NCI-H2107 (cell line): Measurements from ENCODE around the gene PRSS1.
A peak's percentile ranks its signal among the peaks of the same experiment; 100 is the strongest.
"Not testable (repeated sequence)": the region's sequence is repeated elsewhere in the genome, so short reads cannot be mapped to it uniquely, and the experiment has no call there.

Experiments used
- DNase-seq: peaks from one replicate; lab custom pipeline; 2025; lab: John Stamatoyannopoulos, UW

The PRSS1 gene

DNA sequence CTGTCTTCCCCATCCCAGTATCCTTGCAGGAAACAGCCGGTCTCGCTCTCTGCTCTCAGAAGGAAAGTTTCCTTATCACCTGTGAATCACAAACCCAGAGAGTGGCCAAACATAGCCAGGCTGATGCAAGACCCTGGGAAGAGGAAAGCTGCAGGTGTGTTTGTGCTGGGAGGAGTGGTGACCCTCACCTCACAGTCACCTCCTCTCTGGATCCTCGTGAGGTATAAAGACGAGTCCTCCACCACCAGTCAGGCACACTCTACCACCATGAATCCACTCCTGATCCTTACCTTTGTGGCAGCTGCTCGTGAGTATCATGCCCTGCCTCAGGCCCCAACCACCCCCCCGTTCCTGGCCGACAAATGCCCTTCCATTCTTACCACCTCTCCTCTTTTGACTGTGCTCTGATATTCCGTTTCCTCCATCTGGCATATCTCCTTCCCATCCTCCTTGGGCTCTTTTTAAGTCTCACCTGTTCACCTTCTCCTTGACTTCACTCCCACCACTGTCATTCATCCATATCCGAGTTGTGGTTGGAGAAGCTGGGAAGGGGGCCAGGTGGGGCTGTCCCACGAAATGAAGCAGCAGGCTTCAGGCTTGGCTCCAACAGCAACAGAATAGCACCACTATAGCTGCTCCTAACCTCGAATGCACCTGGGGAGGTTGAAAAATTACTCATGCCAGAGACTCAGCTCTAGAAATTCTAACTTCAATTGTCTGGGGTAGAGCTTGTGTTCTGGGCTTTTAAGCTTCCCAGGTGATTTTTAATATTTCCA, at the start of gene PRSS1:
TSS of gene PRSS1 (plus strand) at position 255 of the 776 bp plus-strand sequence. CDS start at position 268, 13 bp downstream.
- DNase-seq: peak; percentile 31

DNA sequence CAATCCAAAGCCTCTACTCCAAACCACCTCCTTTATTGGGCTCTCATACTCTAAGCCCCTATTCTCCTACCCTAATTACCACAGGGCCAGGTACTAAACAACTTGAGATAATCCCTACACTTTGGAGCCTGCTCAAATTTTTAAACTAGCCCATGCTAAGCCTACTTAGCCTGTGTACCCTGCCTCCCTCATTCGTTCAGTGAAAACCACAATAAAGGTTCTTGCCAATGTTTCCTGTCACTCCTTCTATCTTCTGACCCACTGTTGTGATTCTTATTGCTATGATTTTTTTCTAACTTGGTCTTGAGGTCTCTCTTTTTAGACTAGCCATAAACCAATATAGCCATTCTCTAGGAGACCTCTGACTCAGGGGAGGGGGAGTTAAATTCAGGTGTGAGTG, 48.3 kb upstream of the PRSS1 start:
- not testable (repeated sequence) for DNase-seq

DNA sequence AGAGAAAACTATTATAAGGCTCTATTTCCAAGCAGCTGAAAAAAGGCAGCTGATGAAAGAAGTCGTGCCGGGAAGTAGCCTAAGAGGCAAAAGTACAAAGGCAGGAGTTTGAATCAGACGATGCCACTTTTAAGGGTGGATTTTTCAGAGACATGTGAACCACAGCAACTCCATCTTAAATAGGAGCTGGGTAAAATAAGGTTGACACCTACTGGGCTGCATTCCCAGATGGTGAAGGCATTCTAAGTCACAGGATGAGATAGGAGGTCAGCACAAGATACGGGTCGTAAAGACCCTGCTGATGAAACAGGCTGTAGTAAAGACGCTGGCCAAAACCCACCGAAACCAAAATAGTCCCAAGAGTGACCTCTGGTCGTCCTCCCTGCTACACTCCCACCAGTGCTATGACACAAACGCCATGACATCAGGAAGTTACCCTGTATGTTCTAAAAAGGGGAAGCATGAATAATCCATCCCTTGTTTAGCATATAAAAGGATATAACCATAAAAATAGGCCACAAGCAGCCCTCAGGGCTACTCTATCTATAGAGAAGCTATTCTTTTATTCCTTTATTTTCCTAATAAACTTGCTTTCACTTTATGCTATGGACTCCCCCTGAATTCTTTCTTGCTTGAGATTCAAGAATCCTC, 45.5 kb upstream of the PRSS1 start:
- no peak for DNase-seq

DNA sequence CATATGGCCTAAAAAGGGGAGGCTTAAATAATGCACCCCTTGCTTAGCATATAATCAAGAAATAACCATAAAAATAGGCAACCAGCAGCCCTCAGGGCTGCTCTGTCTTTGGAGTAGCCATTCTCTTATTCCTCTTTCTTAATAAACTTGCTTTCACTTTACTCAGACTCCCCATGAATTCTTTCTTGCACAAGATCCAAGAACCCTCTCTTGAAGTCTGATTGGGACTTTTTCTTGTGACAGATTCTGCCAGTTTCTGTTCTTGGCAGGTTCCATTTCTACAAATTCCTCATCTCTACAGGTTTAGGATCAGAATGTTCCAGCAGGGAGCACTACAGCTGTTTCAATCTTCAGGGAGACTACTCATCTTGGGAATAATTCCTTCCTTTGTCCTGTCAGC, 40.5 kb upstream of the PRSS1 start:
- DNase-seq: not testable (repeated sequence)

DNA sequence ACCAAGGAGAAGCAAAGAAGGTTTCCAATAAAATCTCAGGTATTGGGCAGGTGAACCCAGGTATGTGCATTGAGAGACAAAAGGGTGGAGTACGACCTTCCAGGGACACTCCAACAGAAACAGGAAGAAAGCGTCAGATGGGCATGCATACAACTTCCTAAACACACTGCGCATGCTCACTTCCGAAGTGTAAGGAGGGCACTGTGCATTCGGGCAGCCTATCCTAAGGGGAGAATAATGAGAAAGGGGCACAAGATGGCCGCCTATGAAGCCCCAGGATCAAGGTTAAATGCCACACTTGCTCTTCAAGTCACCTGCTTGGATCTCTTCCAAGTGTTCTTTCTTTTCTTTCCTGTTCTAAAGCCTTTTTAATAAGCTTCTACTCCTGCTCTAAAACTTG, 39.4 kb upstream of the PRSS1 start:
- DNase-seq: no peak

DNA sequence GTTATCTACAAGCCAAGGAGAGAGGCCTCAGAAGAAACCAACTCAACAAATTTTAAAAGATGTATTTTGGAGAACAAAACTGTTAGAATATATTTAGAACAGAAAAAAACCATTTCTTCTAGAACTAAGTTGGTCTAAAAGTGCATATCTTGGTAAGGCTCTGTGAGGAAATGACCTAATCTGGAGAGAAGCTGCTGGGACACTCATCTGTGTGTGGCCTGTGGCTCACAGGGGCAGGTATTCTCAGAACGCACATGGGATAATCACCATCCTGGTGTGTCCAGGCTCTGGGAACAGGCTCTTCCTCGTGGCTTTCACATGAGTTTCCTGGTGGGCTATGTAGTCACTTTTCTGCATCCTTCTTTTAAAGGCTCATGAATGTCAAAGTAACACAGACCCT, 38.1 kb upstream of the PRSS1 start:
- no peak for DNase-seq

DNA sequence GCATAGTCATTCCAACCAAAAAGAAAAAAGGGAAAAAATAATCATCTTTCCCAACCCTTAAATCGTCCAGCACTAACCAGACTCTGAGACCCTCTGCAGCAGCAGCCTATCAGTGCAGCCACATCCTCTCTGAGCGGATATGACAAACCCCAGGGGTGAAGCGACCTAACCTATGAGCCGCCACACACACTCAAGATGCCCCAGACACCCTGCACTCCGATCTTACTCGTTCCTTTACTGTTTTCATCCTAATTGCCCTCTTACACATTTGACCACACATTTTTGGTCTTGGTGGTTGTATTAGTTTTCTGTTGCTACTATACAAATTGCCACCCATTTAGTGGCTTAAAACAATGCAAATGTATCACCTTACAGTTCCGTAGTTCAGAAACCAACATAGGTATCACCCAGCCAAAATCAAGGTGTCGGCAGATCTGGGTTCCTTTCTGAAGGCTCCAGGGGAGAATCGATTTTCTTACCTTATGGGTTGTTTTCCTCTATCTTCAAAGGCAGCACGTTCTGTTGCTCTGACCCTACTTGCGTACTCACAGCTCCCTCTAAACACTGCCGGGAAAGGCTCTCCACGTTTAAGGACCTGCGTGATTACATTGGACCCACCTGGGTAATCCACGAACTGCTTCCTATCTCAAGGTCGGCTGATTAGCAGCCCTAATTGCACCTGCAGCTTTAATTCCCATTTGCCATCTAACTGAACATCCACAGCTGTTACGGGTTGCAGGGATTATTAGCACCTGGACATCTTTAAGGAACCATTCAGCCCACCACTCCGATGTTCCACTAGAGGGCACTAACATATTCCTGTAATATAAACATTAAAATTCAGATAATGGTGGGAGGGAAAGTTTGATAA, 37.3 kb upstream of the PRSS1 start:
- DNase-seq: no peak

DNA sequence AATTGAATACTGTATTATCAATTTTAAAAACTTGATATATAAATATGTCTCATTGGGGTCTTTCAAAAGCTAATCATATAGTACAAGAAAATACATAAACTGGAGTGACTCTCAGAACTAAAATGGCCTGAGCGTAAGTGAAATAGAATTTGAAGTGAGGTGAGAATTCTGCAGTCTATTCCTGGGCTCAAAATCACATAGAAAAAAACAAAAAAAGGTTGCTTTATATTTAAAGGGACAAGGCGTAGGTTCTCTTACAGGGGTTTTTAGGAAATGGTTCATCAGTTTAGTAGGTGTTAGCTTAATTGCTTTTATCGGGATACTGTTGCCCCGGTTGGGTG, 36.7 kb upstream of the PRSS1 start:
- no peak for DNase-seq

DNA sequence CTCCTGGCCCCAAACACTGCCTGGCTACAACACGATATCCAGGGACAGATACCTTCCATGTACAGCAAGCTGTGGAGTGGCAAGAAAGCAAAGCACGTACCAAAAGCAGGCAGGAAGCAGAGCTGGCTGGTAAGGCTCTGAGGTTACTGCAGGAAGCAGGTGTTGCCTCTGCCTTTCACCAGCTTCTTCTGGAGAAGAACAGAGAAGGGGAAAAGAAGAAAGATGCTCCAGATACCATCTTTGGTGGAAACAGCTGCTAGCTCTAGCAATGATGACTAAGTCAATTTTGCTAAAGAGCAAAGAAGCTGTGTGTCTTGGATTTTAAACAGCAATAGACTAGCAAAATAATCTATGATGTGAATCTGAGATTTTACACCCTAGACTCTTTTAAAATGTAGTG, 34.9 kb upstream of the PRSS1 start:
- no peak for DNase-seq

DNA sequence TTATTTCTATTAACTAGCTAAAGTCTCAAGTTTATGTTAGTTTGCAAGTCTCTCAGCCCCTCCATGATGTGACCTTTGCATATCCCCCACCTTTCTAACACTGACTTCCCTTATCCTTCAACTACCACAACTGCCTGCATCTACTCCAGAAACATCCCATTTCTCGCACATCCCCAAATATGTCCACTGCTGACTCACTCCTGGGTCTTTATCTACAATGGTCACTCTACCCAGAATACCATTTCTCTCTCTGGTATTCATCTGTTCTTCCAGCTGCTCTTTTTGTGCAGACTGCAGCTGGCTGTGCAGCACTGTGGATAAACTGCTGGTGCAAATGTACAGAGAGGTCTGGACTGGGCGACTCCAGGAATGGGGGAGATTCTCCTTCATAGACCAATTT, 32.7 kb upstream of the PRSS1 start:
- no peak for DNase-seq

DNA sequence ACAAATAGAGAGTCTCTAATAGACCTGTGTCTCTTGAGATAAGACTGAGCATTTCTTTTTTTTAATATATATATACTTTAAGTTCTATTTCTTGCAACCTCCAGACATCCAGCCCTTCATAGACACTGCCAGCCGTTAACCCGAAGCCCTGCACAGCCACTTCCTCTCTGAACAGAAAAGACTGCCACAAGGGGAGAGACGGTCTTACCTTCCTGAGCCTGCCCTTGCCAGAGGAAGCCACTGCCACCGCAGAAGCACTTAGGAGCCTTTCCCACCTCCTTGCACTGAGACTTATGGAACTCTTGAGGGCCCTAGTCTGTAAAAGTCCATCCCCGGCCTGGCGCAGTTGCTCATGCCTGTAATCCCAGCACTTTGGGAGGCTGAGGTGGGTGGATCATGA, 31.8 kb upstream of the PRSS1 start:
- DNase-seq: no peak

DNA sequence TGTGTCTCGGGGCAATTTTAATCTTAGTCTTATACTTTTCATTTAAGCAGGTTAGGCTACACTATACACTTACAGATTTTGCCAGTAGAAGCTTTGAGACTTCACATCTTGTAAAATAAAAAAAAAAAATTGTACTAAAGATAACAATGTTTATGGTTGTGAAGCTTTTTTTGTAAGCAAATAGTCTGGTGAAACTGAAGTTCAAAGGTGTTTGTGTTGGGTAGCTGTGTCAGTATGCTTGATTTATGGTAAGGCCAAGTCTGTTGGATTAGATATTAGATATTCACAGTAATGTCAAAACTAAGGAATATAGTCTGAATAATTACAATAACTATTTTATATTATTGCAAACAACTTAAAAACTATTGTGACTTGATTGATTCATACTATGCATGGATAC, 31.0 kb upstream of the PRSS1 start:
- DNase-seq: no peak

DNA sequence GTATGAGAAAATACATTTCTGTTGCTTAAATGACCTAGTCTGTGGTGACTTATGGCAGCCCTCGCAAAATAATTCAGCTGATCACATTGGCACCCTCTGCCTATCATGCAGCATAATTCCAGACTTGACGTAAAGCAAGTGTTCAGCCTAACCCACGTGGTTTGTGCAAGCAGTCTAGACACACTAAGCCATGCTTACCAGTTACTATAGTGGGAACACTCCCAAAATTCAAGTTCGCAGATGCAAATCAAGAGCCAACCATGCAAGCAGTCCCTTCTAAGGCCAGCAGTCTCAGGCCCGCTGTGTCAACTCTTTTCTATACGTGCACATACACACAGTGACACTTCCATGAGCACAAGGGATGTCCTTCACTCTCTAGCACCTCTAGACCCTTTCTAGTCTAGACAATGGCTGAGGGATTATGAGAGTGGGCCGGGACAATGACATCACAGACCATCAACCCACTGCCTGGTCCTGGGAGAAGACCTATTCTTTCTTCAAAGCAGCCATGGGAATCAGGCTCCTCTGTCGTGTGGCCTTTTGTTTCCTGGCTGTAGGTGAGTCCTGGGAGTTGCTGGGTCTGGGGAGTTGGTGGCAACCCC, 29.0 kb upstream of the PRSS1 start:
- DNase-seq: no peak

DNA sequence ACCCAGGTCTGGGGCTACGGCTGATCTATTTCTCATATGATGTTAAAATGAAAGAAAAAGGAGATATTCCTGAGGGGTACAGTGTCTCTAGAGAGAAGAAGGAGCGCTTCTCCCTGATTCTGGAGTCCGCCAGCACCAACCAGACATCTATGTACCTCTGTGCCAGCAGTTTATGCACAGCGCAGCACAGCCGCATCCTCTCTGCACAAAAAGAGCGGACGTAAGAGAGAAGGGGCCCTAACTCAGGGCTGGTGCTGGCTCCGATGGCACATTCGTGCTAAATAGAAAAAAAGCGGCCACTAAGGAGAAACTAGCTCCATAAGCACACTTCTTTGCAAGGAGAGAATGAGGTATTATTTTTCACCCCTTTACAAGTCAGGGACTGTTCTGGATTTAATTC, 28.3 kb upstream of the PRSS1 start:
- DNase-seq: no peak

DNA sequence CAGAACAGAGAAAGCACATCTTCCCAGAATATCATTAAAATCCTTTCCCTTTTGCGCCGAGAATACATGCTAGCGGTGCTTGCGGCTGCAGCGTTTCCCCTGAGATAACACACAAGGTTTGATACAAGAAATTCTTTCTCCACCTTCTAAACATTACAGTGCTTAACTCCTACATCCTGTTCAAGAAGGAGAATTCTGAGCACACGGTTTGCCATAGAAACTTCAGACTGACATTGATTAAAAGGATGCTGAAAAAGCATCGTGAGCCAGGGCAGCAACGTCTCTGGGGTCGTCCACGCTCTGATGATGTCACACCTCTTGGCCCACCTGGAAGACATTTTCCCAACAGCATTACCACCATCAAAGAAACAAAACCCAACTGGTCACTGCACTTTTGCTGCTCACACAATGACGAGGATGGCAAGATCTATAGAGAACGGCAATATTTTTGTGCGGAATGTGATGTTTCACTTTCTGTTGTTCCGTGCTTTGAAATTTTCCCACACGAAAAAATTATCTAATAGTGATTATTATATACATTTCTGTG, 27.0 kb upstream of the PRSS1 start:
- DNase-seq: no peak

DNA sequence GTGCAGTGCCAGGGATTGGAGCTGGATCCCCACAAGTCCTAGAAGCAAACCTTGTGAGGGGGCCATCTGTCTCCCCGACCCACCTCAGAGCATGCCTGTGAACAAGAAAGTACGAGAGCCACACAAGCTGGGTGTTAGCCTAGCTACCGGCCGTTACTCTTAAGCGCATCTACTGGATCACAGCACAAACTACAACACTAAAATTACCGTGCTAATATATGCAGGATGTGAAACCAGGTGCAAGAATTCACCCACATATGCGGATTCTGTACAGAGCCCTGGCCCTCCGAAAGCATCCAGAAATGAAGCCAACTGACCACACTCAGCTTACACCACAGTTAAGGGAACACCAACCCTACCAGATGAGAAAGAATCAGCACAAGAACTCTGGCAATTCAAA, 16.0 kb upstream of the PRSS1 start:
- no peak for DNase-seq

DNA sequence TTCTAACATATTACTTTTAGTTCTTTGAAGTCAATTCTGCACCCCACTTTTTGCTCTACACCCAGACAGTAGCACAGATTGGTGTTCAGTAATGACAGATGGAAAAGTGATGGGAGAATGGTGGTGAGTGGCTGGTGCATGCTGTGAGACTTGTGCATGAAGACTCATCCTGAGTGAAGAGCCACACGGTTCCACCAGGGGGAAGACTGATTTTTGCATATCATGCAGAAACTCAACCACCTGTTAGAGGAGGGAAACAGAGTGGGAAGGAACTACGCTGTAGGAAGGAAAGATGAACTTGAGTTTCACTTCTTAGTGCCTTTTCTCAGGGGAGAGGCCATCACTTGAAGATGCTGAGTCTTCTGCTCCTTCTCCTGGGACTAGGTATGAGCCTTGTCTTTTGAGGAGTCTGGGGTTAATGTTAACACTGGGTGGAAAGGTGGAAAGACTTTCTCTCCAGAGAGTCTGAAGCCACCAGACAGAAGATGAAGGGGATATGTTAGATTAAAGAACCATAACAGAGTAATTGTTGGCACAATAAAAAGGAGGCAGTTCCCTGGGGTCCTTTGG, 9.3 kb upstream of the PRSS1 start:
- no peak for DNase-seq

DNA sequence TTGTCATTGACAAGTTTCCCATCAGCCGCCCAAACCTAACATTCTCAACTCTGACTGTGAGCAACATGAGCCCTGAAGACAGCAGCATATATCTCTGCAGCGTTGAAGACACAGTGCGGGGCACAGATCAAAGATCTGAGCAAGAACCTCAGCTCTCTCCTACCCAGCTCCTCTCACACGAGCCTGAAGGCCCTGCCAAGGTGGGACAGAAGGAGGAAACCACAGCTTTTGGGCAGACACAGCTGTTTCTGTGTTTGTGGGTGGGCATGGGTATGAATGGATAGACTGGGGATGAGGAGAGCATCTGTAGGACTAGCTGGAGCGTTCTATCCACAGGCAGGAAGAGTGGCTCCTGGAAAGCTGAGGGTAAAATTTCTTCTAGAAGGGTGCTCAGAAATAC, 8.5 kb upstream of the PRSS1 start:
- DNase-seq: no peak

DNA sequence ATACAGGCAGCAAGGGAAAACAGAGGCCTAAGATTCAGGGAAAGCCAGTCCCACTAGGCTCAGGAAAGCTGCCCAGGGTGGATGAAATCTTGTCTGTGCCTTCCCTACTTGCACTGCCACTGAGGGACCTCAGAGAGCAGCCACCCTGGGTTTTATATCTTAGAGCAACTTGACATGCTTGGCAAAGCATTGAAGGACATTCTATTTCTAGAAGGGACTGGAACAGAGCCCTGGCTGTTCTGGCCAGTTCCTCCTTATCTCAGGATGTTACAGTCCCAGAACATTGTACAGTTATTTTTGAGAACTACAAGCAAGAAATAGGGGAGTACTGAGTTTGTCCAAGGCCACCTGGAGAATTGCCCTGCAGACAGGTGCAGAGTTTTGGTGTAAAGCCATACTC, 7.3 kb upstream of the PRSS1 start:
- not testable (repeated sequence) for DNase-seq

DNA sequence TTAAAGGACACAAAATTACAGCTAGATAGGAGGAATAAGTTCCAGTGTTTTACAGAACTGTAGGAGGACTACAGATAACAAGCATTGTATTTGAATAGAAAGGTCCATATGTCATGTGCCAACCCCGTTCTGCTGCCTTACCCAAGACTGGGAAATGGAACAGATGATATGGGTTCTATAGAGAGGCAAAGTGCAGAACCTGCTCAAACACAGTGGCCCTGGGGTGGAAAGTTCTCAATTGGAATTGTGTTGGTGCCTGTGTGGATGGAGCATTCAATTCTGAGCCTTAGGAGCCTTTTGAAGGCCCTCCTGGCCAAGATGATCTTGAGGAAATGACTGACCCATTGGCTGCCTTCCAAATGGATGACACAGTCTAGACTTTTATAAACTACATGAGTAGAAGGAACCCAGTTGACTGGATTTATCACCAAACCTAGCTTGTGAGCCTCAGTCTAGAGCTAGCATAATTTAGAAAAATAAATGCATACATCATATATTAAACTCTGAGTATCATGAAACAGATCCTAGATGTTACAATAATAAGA, 4.1 kb upstream of the PRSS1 start:
- no peak for DNase-seq

DNA sequence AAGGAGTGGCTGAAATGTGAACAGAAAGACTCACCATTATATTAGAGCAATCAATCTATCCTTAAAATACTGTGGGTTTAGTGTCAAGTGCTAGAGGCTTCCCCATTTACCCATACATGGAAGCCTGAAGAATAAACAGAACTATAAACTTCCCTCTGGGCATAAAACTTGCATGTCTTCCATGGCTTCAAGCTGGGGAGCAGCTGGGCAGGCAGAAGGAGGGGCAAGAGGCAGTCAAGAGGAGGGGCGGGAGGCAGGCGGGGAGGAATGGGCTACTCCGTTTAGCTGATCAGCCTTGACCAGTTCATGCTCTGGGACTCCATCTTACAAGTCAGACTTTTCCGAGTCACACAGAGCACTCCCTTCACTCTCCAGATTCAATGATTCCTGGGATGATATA, 3.5 kb upstream of the PRSS1 start:
- DNase-seq: no peak

DNA sequence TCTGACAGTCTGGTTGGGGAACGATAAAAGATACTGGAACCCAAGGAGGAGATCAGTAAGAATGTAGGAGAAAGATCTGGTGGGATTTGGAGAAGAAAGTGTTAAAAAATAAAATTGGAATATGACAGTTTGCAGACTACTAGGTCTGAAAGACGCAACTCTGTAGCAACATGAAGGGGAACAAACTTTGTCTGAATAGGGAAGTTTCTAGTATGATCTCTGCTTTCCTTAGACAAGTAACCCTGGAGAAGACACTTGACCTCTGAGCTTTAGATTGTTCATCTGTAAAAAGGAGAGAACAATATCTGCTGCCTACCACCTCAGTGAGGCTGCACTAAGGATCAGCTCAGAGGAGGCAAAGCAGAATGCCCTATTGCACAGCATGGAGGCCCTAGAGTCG, 3.0 kb upstream of the PRSS1 start:
- no peak for DNase-seq
